Measurements from ENCODE around the gene ITPA. TPM values are rescaled to one million over a fixed set of nuclear protein-coding genes. Genes with fewer than 3 reads are reported as not detected.
A peak's percentile ranks its signal among the peaks of the same experiment; 100 is the strongest.

Gene ITPA
- total and polyA plus RNA-seq, 2 of the 13 experiments (the other 11 are each of a cell fraction or from before 2014, with no cell fraction given) = 60.1 to 103 TPM

DNA sequence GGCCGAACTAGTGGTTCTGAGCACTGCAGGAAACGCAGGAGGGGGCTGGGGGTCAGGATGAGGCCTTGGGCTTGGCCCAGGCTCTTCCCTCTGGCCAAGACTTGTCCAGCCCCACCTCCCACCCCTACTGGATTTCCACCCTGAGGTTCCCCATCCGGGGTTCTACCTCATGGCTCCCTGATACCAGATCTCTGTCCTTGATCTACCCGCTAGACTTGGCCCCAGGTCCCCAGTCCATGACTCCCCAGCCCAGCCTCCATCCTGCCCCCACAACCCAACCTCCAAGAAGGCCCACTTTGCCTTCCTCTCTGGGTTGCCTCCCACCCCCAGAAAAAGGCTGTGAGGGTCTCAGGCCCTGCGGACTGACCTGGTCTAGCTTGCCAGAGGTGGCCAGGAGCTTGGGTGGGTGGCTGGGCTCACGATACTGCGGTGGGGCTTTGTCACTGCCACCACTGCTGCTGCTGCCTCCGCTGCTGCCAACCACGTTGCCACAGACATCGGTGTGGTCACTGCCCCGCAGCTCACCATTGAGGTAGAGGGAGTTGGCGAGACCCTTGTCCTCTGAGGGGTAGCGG is 42.9 kb upstream of the ITPA start:
- ATAC-seq = no peak
- no peak for TF ChIP-seq ZBTB2 (CRISPR knock-in tag; IDR thresholded peaks at IDR 0.05; ENCODE audit: low read depth)
- peak; percentile 63 for TF ChIP-seq ZBTB38 (CRISPR knock-in tag; IDR thresholded peaks at IDR 0.05)
- peak; percentile 49 for TF ChIP-seq PRPF4 (IDR thresholded peaks at IDR 0.05; ENCODE audit: low read depth, low read length, poor library complexity, severe bottlenecking)
- TF ChIP-seq ZNF446 (CRISPR knock-in tag; IDR thresholded peaks at IDR 0.05) = 0 out of 2 replicates have a peak, but pooled peaks have one; percentile 31
- TF ChIP-seq ZC3H4 (CRISPR knock-in tag; IDR thresholded peaks at IDR 0.05; ENCODE audit: borderline replicate concordance) = no peak
- peak; percentile 35; the same call in 1 of the 2 replicates for TF ChIP-seq SALL1 (CRISPR knock-in tag; IDR thresholded peaks at IDR 0.05)
- TF ChIP-seq ZNF766 (CRISPR knock-in tag; IDR thresholded peaks at IDR 0.05; ENCODE audit: borderline replicate concordance) = no peak
- Histone ChIP-seq H3K9ac (ENCODE audit: insufficient read depth, low read depth, low read length) (no peak overlapping the region), H2AFZ (ENCODE audit: low read length) (no peak overlapping the region), H3K9me3 (ENCODE audit: low read length) (no peaks in the 10 kb centered on the region), H4K20me1 (ENCODE audit: insufficient read depth, low read length) (no peaks in the 10 kb centered on the region), H3K4me2 (ENCODE audit: low read depth, low read length) (no peak overlapping the region), H3K27ac (ENCODE audit: extremely low read length, insufficient read depth, low read length) (no peak overlapping the region), H3K4me1 (ENCODE audit: insufficient read depth, low read length) (peaks cover 68% of the 10 kb centered on the region), H3K36me3 (replicated peaks in 1 of 2; ENCODE audit: control insufficient read depth in 1 of 2, insufficient read depth in 2 of 2, low read length in 2 of 2) (no peaks in the 10 kb centered on the region), H3K79me2 (ENCODE audit: insufficient read depth, low read length) (no peaks in the 10 kb centered on the region), H3K27me3 (ENCODE audit: control insufficient read depth in 1 of 2, insufficient read depth in 2 of 2, low read length in 2 of 2) (no peaks in the 10 kb centered on the region), H3K4me3 (replicated peaks in 1 of 3; ENCODE audit: insufficient read depth in 1 of 3, low read depth in 2 of 3, low read length in 3 of 3) (no peak overlapping the region)
- POLR2A ChIA-PET = interaction anchor here (1.1 kb wide), 1 partner anchor 28 kb away, joined by 3 read pairs; no protein-coding TSS in a partner anchor
- 88% methylated on average over 10 of the region's 13 CpGs for WGBS (ENCODE audit: low lambda C conversion rate)
- FAIRE-seq = no peak
- in situ Hi-C loops (cut with HindIII; ENCODE audit: extremely low pct_ligation_motif_present, low pct_unique_long_range_greater_than_20kb) (no loop called here), intact Hi-C loops (cut with micrococcal nuclease; ENCODE audit: unreplicated experiment) (loop anchor here (10.0 kb wide), 1 partner anchor 78 kb away; no protein-coding TSS in a partner anchor)
- DNase-seq (ENCODE audit: low spot score) = no peak
- no TSS peak for BruUV-seq (replicated peaks)
- CTCF ChIA-PET (ENCODE audit: low intra/inter-chr PET ratio, low total read pairs) = no interaction called here

Measured in HepG2 (cell line).